Eye (tissue), 1 donor: ENCODE data around the gene DOP1A.

ENCODE experiments used
- DNase-seq: peaks from one replicate; pipeline ENCODE4 v3.0.0-alpha.2; 2015

DOP1A gene, protein sequence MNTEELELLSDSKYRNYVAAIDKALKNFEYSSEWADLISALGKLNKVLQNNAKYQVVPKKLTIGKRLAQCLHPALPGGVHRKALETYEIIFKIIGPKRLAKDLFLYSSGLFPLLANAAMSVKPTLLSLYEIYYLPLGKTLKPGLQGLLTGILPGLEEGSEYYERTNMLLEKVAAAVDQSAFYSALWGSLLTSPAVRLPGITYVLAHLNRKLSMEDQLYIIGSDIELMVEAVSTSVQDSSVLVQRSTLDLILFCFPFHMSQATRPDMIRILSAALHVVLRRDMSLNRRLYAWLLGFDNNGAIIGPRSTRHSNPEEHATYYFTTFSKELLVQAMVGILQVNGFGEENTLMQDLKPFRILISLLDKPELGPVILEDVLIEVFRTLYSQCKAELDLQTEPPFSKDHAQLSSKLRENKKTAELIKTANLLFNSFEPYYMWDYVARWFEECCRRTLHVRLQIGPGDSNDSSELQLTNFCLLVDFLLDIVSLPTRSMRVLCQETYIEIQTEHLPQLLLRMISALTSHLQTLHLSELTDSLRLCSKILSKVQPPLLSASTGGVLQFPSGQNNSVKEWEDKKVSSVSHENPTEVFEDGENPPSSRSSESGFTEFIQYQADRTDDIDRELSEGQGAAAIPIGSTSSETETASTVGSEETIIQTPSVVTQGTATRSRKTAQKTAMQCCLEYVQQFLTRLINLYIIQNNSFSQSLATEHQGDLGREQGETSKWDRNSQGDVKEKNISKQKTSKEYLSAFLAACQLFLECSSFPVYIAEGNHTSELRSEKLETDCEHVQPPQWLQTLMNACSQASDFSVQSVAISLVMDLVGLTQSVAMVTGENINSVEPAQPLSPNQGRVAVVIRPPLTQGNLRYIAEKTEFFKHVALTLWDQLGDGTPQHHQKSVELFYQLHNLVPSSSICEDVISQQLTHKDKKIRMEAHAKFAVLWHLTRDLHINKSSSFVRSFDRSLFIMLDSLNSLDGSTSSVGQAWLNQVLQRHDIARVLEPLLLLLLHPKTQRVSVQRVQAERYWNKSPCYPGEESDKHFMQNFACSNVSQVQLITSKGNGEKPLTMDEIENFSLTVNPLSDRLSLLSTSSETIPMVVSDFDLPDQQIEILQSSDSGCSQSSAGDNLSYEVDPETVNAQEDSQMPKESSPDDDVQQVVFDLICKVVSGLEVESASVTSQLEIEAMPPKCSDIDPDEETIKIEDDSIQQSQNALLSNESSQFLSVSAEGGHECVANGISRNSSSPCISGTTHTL (N-terminal part only)

DNA sequence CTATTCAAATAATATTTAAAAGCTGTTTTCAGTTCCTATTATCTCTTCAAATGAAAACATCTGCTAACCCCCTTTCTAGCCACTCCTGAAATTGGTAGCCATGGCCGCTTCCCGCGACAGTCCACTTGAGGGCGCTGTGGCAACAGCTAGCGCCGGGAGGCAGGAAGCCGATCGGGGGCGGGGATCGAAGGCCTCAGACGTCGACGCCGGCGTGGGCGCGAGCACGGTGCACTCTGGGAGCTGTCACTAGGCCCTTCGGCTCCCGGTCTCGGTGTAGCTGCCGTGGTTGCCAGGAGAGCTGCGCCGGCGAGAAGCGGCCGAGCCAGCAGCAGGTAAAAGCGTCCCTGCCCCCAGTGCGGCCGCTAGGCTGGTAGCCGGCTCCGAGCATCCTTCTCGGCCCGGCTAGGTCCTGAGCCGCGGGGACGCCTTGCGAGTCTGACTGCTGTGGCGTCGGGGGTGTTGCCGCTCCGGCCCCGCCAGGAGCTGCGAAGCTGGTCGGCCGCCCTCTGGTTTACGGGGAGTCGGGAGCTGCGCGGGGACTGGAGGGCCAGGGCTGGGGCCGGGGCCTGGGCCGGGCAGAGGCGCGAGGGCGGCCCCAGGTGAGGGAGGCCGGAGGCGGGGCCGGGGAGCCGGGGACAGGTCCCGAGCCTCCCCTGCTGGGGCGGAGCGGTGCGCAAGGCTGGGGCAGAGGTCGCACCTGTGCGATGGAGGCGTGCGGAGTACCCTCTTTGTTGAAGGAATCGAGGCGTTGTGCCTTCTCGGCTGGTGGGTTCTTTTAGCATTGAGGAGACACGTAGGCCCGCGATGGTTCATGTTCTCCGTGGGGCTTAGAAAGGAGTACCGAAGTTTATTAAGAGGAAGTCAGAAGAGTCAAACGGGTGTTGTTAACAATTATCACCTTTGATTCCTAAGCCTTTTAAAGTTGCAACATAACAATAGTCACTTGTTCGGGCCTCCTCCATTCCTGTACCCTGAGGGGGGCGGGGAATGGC lies at the start of gene DOP1A:
Gene DOP1A, plus strand, starts transcription at position 224 of the 992 bp plus-strand sequence. CDS start 29,307 bp downstream, outside the sequence.
- peak; percentile 98 for DNase-seq

DNA sequence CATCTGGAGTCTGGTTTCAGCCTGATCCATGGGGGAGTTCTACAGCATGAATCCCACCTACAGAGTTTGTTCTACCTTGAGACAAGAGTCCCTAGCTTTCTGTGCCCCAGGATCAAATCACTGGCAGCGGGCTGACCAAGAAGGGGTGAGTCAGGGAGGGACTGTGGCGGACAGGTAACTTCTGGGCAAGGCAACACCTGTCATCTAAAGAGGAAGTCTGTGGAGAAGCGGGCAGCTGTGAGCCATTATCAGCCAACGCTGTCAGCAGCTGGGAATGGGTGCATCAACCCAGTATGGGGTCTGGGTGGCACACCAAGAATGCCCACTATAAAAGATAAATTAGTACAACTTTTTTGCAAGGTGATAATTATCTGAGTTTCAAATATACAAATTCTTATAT lies 47.7 kb upstream of the DOP1A start:
- no peak for DNase-seq

DNA sequence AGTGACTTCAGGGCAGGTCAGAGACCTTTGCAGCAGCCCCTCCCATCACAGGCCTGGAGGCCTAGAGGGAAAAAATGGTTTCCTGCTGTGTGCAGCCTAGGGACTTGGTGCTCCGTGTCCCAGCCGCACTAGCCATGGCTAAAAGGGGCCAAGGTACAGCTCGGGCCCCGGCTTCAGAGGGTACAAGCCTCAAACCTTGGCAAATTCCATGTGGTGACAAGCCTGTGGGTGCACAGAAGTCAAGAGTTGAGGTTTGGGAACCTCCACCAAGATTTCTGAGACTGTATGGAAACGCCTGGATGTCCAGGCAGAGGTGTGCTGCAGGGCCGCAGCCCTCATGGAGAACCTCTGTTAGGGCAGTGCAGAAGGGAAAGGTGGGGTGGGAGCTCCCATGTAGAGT lies 35.8 kb upstream of the DOP1A start:
- no peak for DNase-seq

DNA sequence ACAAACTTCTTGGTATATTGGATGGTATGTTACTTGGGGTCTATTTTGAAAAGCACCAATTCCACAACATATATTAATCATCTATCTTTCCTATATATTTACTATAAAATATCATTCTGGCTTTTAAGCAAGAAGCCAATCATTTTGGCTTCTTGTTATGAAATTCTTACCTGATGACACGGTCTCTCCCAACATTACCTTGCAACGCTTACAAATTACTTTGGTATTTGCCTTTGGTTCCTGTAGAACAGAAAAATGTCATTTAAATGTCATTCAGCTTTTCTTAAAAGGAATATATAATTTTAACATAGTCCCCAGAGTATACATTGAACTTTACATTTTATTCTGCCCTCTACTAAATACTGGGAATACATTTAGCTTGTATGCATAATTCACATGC lies 29.2 kb upstream of the DOP1A start:
- DNase-seq: no peak

DNA sequence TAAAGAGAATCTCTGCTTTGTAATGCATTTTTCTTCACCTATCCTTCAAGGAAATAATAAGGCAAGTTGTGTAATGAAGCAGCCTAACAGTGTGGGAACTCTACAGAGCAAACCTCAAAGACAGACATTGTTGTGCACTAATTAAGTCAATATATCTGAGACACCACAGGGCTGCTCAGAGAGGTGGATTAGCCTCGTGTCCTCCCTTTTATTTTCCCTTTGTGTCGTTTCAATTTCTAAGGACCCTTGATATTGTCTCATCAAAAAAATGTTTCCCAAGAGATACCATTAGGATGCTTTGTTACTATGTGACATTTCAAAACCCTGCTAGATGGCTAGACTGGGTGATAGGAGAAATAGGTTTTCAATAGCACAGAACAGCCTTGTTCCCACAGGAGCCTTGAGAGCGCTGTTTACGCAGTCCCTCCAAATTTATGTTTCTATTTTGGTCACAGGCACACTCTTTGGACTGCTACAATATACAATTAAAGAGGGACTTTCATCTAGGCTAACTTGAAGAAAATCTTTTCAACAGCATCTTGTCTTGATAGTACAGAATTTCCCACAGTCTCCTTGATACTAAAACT lies 24.9 kb upstream of the DOP1A start:
- peak; percentile 25 for DNase-seq

DNA sequence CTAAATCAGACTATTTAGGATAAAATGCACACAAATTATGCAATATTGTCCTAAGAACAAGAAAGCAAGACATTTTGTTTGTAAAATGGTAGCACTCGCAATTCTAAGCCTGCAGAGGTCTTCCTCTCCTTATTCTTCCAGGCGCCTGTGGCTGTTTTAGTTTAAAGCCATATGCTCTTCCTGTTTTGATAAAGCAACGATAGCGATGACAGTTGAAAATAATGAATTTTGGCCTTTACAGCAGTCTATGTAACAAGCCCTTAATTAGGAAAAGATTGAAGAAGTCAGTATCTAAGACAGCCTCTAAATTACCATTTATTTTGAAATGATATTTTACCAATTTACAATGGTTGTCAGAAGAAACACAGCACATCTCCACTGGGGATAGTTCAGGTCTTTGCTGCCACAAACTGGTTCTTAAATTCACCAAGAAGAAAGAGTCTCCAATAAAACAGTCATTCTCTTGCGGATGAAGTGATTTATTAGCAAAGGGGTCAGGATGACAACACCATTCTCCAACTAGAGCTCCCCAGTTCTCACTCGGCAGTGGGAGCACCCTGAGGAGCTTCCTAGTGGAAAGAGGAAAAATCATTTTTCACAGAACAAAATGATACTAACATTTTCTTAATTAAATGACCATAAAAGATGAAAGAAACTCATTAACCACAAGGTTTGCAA lies 23.2 kb upstream of the DOP1A start:
- no peak for DNase-seq

DNA sequence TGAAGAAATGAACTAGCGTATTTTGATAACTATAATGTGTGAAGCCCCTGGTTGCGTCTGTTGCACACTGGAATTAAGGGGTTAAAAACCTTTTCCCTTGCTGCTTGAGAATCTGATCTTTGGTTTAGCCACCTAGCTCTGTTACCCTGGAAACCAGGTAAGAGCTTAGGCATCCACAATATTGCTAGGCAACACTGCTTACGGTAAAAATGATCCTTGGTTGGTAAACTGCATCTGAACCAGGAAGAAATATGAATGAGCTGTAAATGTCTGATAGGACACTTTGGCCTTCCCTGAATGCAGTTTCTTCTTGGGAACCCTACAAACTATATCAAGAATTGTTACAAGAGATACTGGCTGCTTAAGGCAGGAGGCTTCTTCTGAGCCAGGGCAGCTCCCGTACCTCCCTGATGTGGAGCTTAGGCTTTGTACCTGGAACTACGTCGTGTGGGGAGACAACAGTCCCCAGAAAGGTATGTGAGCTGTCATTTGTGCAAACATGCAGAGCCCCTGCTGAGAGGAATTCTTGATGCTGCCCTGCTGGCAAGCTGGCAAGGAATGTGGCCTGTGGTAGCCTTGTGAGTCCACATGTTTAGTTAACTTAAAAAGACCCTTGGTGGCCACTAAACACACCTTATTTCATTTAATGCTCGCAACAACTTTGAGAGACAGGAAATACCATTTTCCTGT lies 20.3 kb upstream of the DOP1A start:
- no peak for DNase-seq

DNA sequence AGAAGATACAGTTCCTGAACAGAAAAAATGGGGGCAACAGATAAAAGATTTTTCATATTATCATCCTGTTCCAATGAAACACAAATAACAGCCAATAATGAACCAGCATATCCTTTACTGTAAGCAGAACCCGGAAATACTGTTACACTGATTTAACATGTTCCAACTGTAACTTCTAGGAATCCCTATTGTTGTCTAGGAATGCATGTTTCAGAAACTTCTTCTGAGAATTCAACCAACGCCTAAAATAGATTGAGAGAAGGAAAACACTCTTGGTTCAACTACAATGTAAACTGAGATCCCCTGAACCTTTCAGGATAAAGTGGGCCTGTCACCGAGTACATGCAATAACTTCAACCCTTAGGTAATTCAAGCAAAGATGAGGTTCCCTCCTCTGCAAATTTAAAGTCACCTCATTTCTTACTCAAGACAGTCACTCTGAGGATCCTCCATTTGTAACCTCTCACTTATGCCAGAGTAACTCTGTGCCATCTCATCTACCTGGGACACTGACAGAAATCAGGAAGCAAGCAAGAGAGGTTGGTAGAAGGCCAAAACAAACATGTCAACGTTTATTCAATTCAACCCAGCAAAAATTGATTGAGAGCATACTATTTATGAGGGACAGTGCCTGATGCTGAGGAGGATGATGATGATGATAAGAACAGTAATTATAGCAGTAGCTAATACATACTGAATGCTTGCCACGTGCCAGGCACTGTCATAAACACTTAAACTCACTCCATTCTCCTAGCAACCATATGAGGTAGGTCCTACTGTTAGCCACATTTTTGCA lies 15.9 kb upstream of the DOP1A start:
- no peak for DNase-seq

DNA sequence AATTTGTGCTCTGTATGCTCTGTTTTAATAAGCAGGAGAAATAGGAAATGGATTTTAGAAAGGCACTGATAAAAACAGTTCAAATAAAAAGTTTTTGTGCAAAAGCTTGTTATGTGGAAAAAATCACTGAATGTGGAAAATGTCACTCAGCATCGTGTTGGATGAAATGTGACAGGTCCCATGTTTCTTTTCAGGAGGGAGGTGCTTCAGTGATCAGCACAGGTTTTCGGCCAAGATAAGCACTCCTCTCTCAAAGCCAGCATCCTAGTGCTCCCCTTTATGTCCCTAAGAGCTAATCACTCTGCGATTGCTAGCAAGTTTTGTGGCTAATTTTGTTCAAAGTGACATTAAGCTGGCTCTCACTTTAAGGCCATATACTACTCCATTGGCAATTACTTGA lies 13.8 kb upstream of the DOP1A start:
- no peak for DNase-seq

DNA sequence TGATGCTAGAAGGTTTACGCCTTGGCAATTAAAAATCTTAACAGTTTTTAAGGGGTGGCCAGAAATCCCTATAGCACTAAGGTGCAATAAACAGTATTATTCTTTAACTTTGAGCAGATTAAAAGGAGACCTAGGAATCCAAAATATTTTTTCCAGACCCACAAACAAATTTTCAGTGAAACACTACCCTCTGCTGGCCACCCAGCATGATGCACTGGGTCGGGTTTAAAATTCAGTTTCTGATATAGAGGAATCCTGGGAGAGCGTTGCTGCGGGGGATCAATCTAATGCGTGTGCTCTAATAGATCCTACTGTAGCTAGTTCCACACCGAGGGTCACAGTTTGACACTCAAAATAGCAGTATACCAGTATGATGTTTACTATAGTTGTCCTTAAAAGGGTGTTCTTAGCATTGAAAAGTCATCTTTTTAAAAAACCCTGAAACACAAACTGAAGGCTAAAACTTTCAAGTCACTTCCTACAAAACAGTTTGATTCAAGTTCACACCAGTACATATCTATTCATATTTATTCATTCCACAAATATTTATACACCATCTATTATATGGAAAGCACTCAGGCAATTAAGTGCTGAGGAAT lies 12.0 kb upstream of the DOP1A start:
- peak; percentile 85 for DNase-seq

DNA sequence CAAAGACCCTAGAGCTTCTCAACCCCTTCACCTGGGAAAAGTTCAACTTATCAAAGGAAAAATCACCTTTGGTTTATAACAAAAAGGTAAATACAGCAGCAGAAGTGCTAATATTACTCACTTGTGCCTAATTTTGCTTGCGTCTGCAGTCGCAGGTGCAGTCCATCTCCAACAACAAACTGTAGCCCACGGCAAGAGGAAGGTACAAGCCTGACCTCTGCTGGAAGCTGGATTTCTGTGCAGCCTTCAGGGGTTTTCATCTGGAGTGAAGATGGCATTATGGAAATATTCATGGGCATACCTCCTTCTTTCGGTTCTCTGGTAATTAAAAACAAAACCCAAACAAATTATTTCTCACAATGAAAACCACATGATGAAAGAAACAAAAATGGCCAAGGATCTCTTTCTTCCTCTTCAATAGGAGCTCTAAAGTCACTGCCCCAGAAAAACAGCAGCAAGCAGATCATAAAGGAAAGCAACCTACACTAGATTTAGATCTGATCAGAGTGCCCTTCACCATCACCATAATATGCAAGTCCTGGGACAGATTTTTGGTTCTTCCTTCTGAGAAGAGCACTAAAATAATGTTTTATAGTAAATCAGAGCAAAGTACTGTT lies 9.7 kb upstream of the DOP1A start:
- DNase-seq: peak; percentile 82

DNA sequence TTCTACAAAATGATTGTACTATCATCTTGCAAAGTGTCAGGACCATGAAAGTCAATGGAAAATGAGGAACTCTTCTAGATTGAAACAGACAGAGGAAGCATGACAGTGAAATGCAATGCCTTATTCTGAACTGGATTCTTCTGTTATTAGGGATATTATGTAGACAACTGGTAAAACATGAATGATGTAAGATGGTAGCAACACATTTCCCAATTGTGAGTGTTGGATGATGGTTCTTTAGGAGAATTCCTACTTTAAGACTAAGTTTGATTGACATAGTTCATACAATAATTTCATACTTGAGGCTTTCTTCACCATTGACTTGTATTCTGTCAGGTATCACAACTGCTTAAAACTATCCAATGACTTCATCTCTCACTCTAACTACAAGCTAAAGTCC lies 6.3 kb upstream of the DOP1A start:
- DNase-seq: no peak

DNA sequence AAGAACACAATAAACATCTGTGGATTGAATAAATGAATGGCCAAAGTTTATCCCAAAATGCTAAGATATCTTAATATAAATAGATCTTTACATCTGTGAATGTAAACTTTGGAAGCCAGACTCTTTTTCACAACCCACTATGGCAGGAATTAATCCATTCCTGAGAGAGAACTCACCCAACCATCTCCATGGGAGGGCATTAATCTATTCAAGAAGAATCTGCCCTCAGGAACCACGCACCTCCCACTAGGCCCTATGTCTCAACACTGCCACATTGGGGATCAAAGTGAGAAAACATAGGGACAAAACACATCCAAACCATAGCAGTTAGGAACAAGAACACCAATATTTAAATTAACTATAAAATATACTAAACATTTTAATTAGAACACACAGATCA lies 5.2 kb upstream of the DOP1A start:
- DNase-seq: no peak

DNA sequence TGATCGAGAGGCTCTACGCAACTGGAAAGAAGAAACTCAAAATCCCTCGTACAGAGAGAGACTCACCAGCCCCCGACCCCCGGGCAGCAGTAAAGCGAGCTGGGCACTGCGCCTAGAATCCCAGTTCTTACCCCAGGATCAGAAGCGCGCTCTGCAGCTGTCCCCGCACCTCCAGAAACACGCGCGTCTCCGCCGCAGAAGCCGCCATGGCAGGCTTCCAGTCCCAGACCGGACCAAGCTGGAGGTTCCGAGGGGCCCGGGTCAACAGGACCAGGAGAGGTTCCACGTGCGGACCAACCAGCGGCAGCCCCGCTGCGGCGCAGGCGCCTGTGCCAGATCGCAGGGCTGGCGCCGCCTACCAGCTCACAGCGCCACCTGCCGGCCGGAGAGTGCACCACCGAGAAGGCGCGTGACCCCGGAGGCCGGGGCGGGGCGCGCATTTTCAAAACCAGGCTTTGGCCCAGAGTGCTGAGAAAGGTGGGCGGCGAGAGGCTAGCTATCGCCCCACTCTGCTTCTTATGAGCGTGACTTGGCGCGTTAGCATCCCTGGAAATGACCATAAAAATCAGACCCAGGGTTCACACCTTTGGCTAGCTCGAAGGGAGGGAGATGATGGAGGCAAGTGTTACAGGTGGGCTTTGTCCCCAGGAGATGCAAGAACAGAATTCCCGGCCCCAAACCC lies 1.8 kb upstream of the DOP1A start, which contains the start of gene UBE3D:
Gene UBE3D, minus strand, starts transcription at position 331 of the 682 bp plus-strand sequence. Its CDS starts 123 bp downstream, at position 208.
- DNase-seq: peak; percentile 95

DNA sequence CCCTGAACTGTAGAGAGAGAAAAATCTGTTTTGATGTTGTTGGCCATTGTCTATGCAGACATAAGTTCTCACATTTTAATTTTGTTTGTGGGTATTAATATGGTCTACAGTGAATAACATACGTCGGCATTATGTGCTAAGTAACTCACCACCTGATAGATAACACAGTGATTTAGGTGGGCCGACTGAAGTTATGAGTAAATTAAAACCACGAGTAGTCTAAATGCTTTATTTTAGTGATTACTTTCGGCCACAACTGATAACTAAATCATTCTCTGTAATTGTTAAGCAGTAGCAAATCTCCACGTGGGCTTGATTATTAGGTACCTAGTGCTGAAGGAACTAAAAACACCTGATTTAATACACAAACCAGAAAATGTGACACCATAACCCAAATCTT lies 1.1 kb downstream of the DOP1A start:
- no peak for DNase-seq

DNA sequence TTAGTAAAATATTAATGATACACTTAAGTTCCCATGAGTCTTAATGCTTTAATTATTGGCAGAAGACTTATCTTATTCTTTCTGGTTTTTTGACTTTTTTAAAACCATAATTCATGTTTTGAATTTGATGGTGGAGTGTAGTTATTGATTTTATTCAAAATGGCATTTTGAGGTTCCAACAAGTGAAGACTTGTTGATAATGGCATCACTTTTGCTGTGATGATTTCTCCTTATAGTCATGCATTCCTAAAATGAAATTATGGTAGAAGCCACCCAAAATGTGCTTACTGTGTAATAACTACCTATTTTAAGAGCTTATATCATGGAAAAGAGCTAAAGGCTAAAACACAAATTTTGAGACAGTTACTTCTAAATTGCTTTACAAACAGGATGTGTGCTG lies 2.2 kb downstream of the DOP1A start:
- DNase-seq: no peak

DNA sequence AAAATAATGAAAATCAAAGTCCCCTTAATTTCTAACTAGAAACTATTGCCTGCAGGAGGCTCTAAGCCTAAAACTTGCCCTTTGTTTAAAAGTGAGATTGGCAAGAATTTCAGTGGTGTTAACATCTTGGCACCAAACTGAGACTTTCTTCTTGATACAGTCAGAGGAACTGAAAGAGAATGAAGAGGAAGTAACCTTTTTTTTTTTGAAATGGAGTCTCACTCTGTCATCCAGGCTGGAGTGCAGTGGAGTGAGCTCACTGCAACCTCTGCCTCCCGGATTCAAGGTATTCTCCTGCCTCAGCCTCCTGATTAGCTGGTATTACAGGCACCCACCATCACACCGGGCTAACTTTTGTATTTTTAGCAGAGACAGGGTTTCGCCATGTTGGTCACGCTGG lies 3.6 kb downstream of the DOP1A start:
- no peak for DNase-seq

DNA sequence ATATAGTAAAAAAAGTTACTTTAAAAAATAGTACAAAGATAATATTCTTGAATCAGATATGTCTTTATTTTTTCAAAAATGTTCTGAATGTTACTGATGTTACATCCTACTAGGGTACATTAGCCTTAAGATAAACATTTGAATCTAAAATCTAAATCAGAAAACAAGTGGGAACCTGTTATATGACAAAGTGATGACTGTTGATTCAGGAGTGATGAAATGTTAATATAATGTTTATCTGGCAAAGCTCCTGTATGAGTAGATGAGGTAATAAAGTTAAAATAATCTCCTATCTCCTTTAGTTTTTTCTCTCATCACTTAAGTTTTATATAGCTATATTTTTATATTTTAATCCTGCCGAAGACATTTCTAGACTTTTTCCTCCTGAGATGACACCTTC lies 4.2 kb downstream of the DOP1A start:
- DNase-seq: no peak
